GM18907 (cell line): ENCODE results near the gene INVS.
A peak's percentile ranks its signal among the peaks of the same experiment; 100 is the strongest.
"Not testable (repeated sequence)": the region's sequence is repeated elsewhere in the genome, so short reads cannot be mapped to it uniquely, and the experiment has no call there.

ENCODE experiments used
- ATAC-seq: cut with Tn5 transposase; IDR thresholded peaks from one replicate; pipeline ENCODE4 v1.9.1; 2021; ENCODE audit warnings: mild to moderate bottlenecking, moderate library complexity; ENCODE audit not compliant: unreplicated experiment

The INVS gene

DNA sequence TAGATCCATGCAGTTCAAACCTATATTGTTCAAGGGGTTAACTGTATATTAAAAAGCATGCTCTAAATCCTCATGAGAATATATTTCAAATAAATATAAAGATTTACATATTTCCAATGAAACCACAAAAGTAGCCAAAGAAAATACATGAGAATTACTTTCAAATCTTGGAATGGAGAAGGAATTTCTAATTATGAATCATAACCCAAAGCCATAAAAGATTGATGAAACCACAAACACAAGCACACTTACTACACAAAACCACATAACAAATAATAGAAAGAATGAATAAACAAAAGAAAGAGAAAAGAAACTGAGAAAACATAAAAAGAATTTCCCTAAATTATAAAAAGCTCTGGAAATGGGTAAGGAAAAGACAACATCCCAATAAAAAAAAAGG, 16.3 kb upstream of the INVS start:
- ATAC-seq, result no peak

DNA sequence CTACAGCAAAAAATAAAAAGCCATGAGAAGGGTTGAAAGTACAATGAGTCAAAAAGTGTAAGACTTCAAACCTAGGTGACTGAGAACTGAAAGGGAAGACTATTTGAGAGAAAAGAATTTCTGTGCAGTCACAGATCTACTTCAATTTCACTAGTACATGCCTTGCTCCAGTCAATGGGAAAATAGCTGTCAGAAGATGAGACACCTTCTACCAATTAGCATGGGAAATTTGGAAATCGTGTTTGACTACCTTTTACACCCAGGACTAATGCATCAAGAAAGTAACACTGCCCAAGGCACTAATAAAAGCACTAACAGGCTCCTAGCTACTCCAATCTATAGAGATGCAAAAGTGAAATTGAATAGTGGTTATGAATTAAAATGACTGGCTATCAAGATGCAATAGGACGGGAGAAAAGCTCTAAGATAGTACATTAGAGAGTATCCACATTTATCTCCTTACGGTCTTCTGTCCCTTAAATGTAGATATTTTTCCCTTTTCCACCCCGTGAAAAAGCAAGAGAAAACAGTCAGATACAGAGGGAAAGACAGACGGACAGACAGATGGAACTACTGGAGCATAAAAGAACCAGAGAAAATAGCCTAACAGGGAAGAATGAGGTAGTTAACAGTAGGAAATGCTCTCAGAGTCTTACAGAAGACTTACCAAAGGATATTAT, 15.5 kb upstream of the INVS start:
- ATAC-seq, result peak; percentile 46

DNA sequence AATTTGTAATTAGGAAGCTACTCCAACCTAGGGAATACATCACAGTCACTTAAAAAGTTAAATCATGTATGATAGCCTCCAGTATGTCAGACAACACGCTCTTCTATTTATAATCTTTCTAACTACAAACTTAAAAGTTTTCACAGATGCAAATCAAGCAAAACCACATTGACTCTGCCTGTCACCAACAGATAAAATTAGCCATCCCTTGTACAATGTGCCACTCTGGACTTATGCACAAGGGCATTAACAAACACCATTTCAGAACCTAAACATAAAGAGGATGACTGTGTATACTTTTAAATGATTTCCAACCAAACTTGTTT, 15.0 kb upstream of the INVS start:
- peak; percentile 55 for ATAC-seq

DNA sequence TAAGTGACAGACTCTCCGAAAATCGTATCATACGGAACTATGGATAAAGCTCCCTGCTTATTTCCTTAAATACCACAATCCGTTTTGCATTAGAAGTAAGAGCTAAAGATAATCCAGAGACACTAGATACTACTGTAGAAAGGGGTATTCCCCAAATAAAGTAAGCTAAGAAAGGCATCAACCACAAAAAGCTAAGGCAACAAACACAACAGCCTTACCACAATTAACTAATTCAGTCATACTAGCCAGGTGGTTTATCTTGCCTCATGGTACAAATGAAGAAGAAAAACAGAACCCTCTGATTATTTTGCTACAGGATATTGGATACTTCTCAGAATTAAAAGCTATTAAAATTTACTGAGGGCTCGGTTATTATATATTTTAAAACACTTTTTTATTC, 14.3 kb upstream of the INVS start:
- ATAC-seq, result peak; percentile 82

DNA sequence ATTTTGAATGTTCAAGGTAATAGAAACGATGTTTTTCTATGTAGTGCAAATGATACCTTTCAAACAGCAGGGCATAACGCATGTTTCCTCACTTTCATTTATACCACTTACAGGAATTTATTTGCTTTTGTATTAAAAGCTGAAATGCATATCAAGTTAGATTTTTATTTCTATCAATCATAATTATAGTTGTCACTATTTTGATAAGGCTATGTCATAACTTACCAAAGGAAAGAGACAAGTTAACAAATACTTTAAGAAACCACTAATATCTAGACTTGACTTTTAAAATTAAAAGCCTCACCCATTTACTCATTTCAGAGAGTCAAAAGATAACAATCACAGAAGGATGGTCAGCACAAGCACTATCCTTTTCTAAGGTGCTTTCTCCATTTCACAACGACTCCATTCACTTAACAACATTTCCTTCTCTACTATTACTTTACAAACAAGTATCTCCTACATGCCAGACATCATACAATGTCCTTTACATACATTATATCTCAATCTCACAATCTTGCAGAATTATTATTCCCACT, 12.9 kb upstream of the INVS start:
- ATAC-seq, result no peak

DNA sequence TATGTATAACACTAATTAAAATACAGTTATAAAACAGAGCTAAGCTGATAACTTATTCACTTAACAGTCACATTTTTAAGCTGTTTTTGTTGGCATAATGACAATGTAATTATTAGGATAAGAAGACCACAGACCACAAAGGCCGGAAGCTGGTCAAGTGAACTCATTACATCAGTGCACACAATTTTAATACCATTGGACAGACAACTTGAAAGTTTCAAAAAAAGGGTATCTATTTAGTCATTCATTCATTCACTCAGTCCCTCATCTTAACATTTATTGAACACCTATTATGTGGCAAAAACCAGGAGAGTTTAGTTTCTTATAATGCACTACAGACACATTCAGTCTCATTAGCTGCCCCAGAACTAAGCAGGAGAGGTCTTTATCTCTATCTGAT, 11.8 kb upstream of the INVS start:
- no peak for ATAC-seq

DNA sequence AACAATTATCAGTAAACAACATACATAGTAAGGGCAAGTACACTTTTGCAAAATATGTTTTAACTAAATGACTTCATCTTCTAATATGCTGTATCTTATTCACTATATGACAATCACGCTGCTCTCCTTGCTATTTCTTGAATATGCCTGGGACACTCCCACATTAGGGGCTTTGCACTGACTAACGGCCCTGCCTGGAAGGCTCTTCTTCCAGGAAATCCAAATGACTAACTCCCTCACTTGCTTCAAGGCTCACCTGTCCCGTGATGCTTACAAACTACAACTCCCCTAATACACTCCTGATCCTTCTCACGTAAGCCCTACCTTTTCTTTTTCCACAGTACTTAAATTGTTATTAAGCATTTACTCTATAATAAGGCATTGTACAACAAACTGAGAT, 10.8 kb upstream of the INVS start:
- no peak for ATAC-seq

DNA sequence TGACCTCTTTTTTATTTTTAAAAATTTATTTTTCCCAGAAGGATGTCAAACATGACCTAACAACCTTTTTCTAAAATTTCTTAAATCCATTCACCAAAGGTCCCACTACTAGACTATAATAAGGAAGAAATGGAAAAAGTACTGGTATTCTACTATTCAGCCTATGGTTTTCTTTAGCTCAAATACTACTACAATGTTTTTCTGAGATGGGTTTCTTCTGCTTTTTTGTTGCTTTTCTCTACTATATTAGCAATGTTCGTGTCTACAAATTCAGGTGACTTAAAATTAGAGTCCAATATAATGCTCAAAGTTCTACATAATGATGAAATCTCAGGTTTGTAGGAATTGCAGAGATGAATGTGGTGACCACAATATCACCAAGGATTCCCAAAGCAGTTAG, 8.2 kb upstream of the INVS start:
- ATAC-seq, result no peak

DNA sequence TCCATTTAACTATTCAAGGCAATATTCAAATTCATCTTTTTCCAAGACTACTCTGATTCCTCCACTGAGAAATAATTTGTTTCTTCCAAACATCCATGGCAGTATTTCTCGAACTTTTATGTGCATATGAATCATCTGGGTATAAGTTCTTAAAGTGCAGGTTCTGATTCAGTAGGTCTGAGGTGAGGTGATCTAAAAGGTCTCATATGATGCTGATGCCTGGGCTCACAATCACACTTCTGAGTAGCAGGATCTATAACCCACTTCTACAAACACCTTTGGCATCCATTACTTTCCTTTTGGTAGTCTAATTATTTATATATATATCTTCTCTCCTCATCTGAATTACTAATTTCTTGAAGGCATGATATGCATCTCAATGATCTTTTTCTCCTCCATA, 7.4 kb upstream of the INVS start:
- ATAC-seq, result no peak

DNA sequence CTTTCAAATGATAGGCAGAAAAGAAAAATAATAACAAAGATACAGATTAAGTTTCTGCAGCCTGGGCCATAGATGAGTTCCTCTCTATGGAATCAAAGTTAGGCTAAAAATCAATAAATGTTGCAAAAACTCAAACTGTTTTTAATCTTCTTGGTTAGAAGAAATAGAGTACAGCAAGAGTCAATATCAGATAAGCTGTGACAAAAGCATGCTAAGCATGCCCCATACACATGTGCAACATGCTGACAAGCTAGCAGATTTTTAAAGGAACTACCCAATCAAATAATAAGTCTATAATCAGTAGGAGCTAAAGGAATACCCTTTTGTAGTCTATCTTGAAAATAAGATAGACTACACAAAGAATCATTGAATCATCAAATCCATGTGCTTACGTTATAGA, 7.0 kb upstream of the INVS start:
- ATAC-seq, result no peak

DNA sequence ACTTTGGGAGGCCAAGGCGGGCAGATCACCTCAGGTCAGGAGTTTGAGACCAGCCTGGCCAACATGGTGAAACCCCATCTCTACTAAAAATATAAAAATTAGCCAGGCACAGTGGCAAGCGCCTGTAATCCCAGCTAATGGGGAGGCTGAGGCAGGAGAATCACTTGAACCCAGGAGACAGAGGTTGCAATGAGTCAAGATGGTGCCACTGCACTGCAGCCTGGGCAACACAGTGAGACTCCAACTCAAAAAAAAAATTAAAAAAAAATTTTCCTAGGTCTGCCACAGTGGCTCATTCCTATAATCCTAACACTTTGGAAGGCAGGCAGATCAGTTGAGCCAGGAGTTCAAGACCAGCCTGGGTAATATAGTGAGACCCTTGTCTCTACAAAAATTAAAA, 4.6 kb upstream of the INVS start:
- not testable (repeated sequence) for ATAC-seq

DNA sequence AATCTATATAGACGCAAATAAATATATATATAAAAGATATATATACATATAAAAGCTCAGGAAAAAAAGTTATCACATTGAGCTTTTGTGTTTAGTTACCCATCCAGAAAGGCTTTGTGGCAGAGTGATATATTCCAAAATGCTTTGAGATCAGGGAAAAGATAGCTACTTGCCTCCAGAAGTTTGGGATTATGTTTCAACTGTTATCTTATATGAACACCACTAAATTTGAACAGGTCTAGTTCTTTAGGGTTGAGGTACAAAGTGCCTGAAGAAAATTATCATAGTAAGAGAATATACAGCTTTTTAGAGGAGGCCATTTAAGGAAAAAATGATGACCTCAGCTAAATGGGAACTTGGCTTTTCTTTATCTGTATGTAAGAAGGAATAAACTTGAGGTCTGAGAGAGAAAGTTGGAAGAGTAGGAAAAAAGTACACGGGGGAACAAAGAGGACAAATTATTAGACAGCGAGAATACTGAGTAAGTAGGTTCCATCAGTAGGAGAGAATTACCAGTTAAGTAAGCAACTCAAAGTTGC, 2.6 kb upstream of the INVS start:
- ATAC-seq, result no peak

DNA sequence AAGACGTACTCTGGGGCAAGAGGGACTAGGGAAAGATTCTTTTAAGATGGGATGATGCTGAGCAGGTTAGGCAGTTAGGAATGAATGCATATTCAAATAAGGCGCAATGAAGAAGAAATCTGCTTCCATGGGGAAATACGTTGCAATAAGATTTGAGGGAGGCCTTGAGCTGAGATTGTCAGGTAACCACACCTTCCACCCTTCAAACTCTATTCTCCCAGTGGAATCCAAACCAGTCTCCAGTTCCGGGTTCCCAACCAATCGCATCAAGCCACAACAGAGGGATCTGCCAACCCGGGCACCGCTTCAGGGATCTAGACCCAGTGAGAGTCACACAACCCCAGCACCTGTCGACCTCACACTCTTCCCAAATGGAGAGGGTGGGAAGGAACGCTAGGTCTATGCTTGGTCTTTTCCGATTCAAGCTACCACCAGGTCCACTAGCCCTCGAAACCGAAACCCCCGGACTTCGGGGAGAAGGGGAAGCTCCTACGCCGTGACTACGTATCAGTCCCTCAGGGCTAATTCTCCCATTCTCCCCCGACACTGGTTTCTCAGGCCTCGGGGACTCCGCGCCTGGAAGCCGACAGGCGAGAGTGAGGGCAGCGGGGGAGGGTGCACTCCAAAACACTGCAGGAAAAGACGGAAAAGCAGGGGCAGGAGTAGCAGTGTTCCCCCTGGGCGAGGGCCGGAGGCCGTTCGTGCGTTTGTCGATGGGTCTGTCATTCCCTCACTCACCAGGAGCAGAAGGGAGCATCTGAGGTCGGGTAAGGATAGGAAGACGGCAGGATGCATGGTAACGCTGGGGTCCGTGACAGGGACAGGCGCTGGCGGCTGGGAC, 777 bp upstream of the INVS start:
- ATAC-seq, result peak; percentile 8

DNA sequence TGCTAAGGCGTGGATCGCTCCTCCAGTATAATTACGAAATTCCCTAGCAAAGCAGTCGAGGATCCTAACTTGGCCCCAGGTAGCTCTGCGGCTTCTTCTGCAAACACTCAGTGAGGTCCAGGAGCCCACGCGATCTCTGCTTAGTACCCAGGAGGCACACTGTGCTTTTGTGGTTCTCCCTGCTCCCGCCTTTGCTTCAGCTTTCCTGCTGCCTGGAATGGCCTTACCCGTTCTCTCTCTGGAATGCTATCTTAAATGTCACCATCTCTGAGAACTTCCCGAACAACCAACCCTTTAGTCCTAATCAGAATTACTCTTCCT, 639 bp downstream of the INVS start:
- peak; percentile 5 for ATAC-seq

DNA sequence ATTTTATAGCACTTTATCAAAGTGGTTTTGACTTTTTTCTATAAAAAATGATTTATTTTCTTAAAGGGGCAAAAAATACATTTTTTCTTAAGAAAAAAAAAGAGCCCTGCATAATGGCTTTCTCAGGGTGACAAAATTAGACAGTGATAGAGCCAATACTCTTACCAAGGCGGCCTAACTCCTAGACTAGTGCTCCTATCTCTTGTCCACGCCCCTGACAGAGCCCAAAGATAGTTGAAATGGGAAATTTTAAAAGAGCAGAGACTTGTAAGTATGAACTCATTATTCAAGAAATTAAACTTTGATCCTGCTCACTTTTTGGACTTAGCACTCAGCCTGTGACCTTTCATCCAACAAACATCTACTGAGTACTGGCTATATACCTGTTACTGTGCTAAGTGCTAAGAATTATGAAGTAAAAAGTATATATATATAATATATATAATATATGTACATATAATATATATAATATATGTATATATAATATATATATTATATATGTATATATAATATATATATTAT, 1.2 kb downstream of the INVS start:
- ATAC-seq, result no peak

DNA sequence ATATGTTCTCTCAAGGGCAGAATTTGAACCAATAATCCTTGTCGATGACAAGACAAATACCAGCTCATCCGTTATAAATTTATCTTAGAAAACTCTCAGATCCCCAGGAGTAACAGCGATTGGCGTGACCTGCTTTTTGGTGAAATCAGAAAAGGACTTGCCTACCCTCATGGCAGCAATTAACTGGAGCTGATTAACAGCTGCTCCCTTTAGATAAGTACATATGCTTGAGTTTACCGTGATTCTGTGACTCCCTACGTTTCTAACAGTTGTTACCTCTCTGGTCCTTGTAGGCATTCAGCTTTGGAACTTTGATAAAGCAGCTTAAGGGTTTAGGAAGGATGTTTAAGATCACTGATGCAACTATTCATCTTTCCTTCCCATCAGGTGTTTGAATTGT, 2.6 kb downstream of the INVS start:
- ATAC-seq, result no peak

DNA sequence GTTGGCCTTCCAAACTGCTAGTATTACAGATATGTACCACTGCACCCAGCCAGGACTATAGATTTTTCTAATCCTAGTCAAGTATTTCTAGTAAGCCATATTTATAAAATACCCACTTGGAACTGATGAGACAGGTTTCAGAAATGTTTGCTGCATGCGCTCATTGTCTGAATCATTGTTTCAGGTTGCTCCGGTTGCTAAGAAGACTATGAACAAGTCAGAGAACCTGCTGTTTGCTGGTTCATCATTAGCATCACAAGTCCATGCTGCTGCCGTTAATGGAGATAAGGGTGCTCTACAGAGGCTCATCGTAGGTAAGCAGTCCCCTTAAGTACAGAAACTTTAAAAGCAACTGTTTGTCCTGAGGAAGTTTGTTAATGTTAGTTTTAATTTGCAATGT, 5.3 kb downstream of the INVS start:
- no peak for ATAC-seq

DNA sequence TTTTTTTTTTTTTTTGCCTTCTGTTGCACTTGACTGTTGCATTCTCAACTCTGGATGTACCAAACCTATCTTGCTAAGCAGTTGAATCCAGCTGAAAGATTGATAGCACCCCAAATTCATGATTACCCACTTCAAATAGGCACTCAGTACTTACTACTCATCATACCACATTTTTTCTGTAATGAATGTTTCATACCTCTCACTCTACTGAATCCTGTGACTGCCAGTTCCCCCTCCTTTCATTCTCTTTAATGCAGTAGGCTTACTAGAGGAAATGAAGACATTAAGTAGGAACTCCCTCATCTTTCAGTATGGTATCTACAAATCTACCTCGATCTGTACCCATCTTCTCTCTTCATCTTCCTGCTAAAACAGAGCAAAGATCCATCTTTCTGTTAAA, 6.8 kb downstream of the INVS start:
- ATAC-seq, result no peak

DNA sequence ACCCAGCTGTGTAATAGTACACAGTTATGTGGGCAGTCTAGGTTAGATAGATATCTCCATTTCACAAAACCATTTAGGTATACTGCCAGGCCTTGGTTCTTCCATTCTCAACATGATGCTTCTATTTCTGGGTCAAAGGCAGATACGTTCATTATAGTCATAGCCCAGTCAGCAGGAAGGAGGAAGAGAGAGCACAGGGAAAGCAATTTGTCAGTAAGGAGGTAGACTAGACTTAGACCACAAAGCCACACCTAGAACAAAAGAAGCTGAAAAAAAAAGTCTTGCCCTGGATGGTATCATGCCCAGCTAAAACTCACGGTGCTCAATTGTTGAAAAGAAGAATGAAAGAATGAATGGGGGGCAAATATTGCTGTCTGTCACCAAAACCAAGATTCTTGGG, 7.6 kb downstream of the INVS start:
- no peak for ATAC-seq

DNA sequence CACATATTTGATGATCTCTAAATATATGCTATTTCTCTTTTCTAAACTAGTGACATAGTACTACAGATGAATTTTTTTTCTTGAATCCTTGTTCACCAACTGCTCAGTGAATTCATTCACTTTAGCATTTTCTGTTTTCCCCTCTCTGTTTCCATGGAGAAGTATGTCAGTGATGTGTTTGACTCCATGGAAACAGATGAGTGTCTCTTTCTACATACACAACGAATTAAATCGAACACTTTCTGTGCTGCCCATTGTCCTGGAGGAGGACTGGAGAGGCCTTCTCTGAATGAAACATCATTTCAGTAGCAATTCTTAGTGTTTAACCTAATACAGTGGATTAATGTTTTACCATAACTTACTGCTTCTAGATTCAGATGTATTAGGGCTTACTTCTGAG, 9.5 kb downstream of the INVS start:
- no peak for ATAC-seq

DNA sequence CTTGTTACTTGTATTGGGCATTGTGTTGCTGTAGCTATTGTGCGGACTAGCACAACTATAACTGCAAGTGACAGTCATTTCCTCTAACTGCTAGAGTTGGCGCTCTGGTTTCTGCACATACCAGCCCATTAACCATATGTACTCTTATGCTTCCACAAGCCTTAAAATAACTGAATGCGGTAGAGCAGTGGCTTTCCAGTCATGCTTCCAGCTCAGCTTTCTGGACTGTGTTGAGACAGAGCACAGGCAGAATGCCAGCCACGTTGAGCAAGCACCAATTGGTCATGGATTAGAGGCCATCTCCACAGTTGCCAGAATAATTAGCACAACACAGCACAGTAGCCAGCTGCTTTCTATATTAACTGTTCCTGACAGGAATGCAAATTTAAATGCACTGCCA, 12.2 kb downstream of the INVS start:
- ATAC-seq, result no peak

DNA sequence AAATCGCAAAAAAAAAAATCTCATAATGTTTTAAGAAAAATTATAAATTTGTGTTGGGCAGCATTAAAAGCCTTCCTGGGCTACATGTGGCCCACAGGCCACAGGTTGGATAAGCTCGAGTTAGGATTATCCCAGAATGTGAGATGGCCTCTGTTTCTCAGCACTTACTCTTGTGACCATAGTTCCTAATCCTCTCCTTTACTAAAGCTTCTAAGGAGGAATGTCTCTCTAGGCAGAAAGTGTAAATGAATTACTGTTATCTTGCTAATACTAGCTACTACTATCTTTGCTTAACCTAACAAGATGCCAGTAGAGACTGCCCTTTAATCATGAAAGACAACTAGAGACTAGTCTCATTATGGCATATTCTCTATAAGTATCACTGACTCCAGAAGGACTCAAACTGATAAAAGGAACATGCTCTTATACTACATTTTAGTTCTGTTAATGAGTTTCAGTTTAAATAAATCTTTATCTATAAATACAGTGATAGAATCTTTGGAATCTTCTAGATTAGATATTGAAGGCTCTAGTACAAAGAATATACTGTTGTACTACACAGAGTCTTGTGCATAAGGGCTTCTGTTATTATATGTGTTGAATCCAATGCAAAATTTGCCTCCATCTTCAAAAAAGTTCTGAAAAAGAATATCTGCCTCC, 13.8 kb downstream of the INVS start:
- no peak for ATAC-seq
